ENCODE results near the gene LTK.

- TF ChIP-seq POLR2A (IDR thresholded peaks at IDR 0.05) (no peak), POLR2AphosphoS5 (IDR thresholded peaks at IDR 0.05) (no peak), CTCF (IDR thresholded peaks at IDR 0.05) (no peak)
Measured at GRCh38 chr15:41521614-41522013, 8.0 kb upstream of the LTK start.

All from gastroesophageal sphincter (tissue), 3 donors.